H1 (cell line): Measurements from ENCODE around the gene DIO3. TPM values are rescaled to one million over a fixed set of nuclear protein-coding genes. Genes with fewer than 3 reads are reported as not detected.
A peak's percentile ranks its signal among the peaks of the same experiment; 100 is the strongest.

ENCODE experiments used
- CTCF ChIA-PET: fragments of 300-600 bp; sonication (Branson Sonifier 250); formaldehyde crosslinking; loops from one replicate; lab custom pipeline; 2021; ENCODE audit not compliant: partially characterized antibody; lab: Charles Lee
- POLR2A ChIA-PET: fragments of 300-600 bp; sonication (Branson Sonifier 250); formaldehyde crosslinking; loops from one replicate; lab custom pipeline; 2021; ENCODE audit warnings: inconsistent platforms; ENCODE audit not compliant: partially characterized antibody; lab: Charles Lee
- DNase-seq, 2 experiments: peaks; one replicate each; pipeline versions ENCODE4 v3.0.0 to v3.0.0-alpha.2; 2010 to 2022; ENCODE audit warnings: low spot score in 2 of 2, low read depth in 1 of 2, mixed read lengths in 1 of 2
- FAIRE-seq: peaks from 2 replicates; lab custom pipeline; 2011; peaks lifted over from hg19 to GRCh38; lab: Jason Lieb, UNC
- H2AFZ ChIP-seq: 2 replicates; pipeline ENCODE4 v1.8.1; 2012; ENCODE audit warnings: low read length, inconsistent platforms
- H2AK5ac ChIP-seq: 2 replicates; pipeline ENCODE4 v1.6.1; 2013; ENCODE audit warnings: low read depth, low read length
- H2BK120ac ChIP-seq: replicated peaks from 2 replicates; pipeline ENCODE3; 2013; ENCODE audit warnings: low read depth, low read length, inconsistent platforms
- H2BK12ac ChIP-seq: 2 replicates; pipeline ENCODE4 v1.6.1; 2013; ENCODE audit warnings: low read depth, low read length
- H2BK15ac ChIP-seq: 2 replicates; pipeline ENCODE4 v1.6.1; 2013; ENCODE audit warnings: low read length
- H2BK20ac ChIP-seq: 2 replicates; pipeline ENCODE4 v1.6.1; 2013; ENCODE audit warnings: low read length
- H2BK5ac ChIP-seq: 2 replicates; pipeline ENCODE4 v1.6.1; 2013; ENCODE audit warnings: low read depth, low read length
- H3K14ac ChIP-seq: 2 replicates; pipeline ENCODE4 v1.6.1; 2013; ENCODE audit warnings: inconsistent platforms; ENCODE audit not compliant: insufficient read length
- H3K18ac ChIP-seq: 2 replicates; pipeline ENCODE4 v1.6.1; 2013; ENCODE audit warnings: low read length; ENCODE audit errors: extremely low read depth
- H3K23ac ChIP-seq: 2 replicates; pipeline ENCODE4 v1.6.1; 2013; ENCODE audit warnings: inconsistent platforms; ENCODE audit not compliant: insufficient read length
- H3K23me2 ChIP-seq: 2 replicates; pipeline ENCODE4 v1.6.1; 2013; ENCODE audit warnings: low read depth, low read length
- H3K27ac ChIP-seq: 2 replicates; pipeline ENCODE4 v1.6.1; 2011; ENCODE audit warnings: low read depth, low read length, inconsistent platforms
- H3K27me3 ChIP-seq, 4 experiments: replicated peaks in 1 of 4; 1 replicate in 1 of 4; 2 replicates in 3 of 4; pipeline versions ENCODE4 v1.6.1 to v1.8.1; 2011 to 2013; ENCODE audit warnings: low read length in 3 of 4, mild to moderate bottlenecking in 3 of 4, inconsistent platforms in 2 of 4, mixed read lengths in 2 of 4, moderate library complexity in 1 of 4; ENCODE audit not compliant: control insufficient read depth in 3 of 4, insufficient read depth in 3 of 4; ENCODE audit errors: extremely low read depth in 1 of 4
- H3K36me3 ChIP-seq, 4 experiments: 2 replicates each; pipeline versions ENCODE4 v1.6.1 to v1.8.1; 2011 to 2013; ENCODE audit warnings: mild to moderate bottlenecking in 4 of 4, low read length in 3 of 4, moderate library complexity in 2 of 4, control low read depth in 1 of 4, inconsistent platforms in 1 of 4; ENCODE audit not compliant: insufficient read depth in 4 of 4, control insufficient read depth in 2 of 4
- H3K4ac ChIP-seq: replicated peaks from 2 replicates; pipeline ENCODE3; 2013; ENCODE audit warnings: low read length, low read depth, mixed read lengths, inconsistent platforms; ENCODE audit not compliant: insufficient read length
- H3K4me1 ChIP-seq, 4 experiments: replicated peaks in 1 of 4; 1 replicate in 1 of 4; 2 replicates in 3 of 4; pipeline versions ENCODE4 v1.6.1 to v1.8.1; 2011 to 2013; ENCODE audit warnings: low read length in 3 of 4, inconsistent platforms in 2 of 4, mixed read lengths in 1 of 4; ENCODE audit not compliant: insufficient read depth in 4 of 4, control insufficient read depth in 3 of 4
- H3K4me2 ChIP-seq, 2 experiments: 2 replicates each; pipeline versions ENCODE4 v1.6.1 to v1.8.1; 2011 to 2013; ENCODE audit warnings: low read depth in 2 of 2, low read length in 2 of 2, control low read depth in 1 of 2, inconsistent platforms in 1 of 2, mild to moderate bottlenecking in 1 of 2; ENCODE audit not compliant: insufficient read depth in 1 of 2
- H3K4me3 ChIP-seq, 4 experiments: fragments of 200-600, 300-600 bp in 1 of 4; sonication (generic), shearing (Covaris generic), sonication (Bioruptor Twin) in 1 of 4; 2 replicates each; pipeline versions ENCODE4 v1.5.1 to v1.8.1; 2011 to 2016; ENCODE audit warnings: low read length in 4 of 4, low read depth in 3 of 4, control low read depth in 2 of 4, inconsistent platforms in 2 of 4, mild to moderate bottlenecking in 2 of 4, mixed read lengths in 1 of 4, moderate library complexity in 1 of 4; ENCODE audit not compliant: insufficient read depth in 2 of 4; ENCODE audit errors: extremely low read depth in 1 of 4
- H3K56ac ChIP-seq: replicated peaks from 2 replicates; pipeline ENCODE3; 2013; ENCODE audit warnings: low read depth, mild to moderate bottlenecking, mixed read lengths, low read length, inconsistent platforms; ENCODE audit not compliant: insufficient read length
- H3K79me1 ChIP-seq: 2 replicates; pipeline ENCODE4 v1.6.1; 2013; ENCODE audit warnings: low read depth, low read length, control low read depth
- H3K79me2 ChIP-seq, 2 experiments: 2 replicates each; pipeline versions ENCODE4 v1.6.1 to v1.8.1; 2012 to 2013; ENCODE audit warnings: low read length in 2 of 2, mild to moderate bottlenecking in 2 of 2, inconsistent platforms in 1 of 2; ENCODE audit not compliant: insufficient read depth in 2 of 2, control insufficient read depth in 1 of 2
- H3K9ac ChIP-seq, 4 experiments: replicated peaks in 1 of 4; 1 replicate in 1 of 4; 2 replicates in 3 of 4; pipeline versions ENCODE4 v1.6.1 to v1.8.1; 2011 to 2013; ENCODE audit warnings: low read depth in 3 of 4, low read length in 3 of 4, control low read depth in 2 of 4, mild to moderate bottlenecking in 2 of 4, moderate library complexity in 2 of 4, inconsistent platforms in 1 of 4; ENCODE audit errors: extremely low read depth in 1 of 4
- H3K9me3 ChIP-seq, 2 experiments: 2 replicates each; pipeline versions ENCODE4 v1.6.1 to v1.8.1; 2012 to 2013; ENCODE audit warnings: mild to moderate bottlenecking in 2 of 2, moderate library complexity in 2 of 2, control low read depth in 1 of 2, inconsistent platforms in 1 of 2, low read depth in 1 of 2, low read length in 1 of 2, mixed read lengths in 1 of 2; ENCODE audit not compliant: insufficient read depth in 2 of 2
- H4K20me1 ChIP-seq, 2 experiments: replicated peaks in 1 of 2; 2 replicates each; pipeline versions ENCODE3 to v1.8.1; 2011 to 2013; ENCODE audit warnings: inconsistent platforms in 2 of 2, low read length in 2 of 2, mild to moderate bottlenecking in 1 of 2; ENCODE audit not compliant: insufficient read depth in 2 of 2, control insufficient read depth in 1 of 2
- H4K5ac ChIP-seq: 2 replicates; pipeline ENCODE4 v1.6.1; 2013; ENCODE audit warnings: low read length, low read depth, mixed read lengths, inconsistent platforms; ENCODE audit not compliant: insufficient read length
- H4K8ac ChIP-seq: 2 replicates; pipeline ENCODE4 v1.8.0; 2013; ENCODE audit warnings: mild to moderate bottlenecking, moderate library complexity, low read length, inconsistent platforms; ENCODE audit not compliant: insufficient read depth; ENCODE audit errors: extremely low read depth
- H4K91ac ChIP-seq: replicated peaks from 2 replicates; pipeline ENCODE3; 2013; ENCODE audit warnings: low read length, mixed read lengths, inconsistent platforms; ENCODE audit not compliant: insufficient read length
- BCL11A ChIP-seq, 2 experiments: IDR thresholded peaks; one replicate each; pipeline ENCODE4 v1.6.1; 2011; ENCODE audit warnings: low read depth in 2 of 2, low read length in 2 of 2, mild to moderate bottlenecking in 2 of 2
- GABPA ChIP-seq: IDR thresholded peaks from 2 replicates; pipeline ENCODE4 v1.6.1; 2011; ENCODE audit warnings: mild to moderate bottlenecking, low read length, moderate library complexity, borderline replicate concordance; ENCODE audit not compliant: insufficient read depth
- WGBS, 2 experiments: shearing (Covaris generic) in 1 of 2; methylation state at CpG; one replicate each; pipeline versions ENCODE4 v1.1.6 to v1.1.7; 2013 to 2015; ENCODE audit warnings: low lambda C conversion rate in 2 of 2, mixed read lengths in 2 of 2, inconsistent platforms in 1 of 2, low coverage in 1 of 2, missing lambda C conversion rate in 1 of 2; ENCODE audit not compliant: insufficient replicate concordance in 2 of 2, insufficient coverage in 1 of 2, insufficient read length in 1 of 2; ENCODE audit errors: extremely low coverage in 1 of 2, missing lambda C conversion rate in 1 of 2; 5-methylcytosine and 5-hydroxymethylcytosine counted together
- polyA plus RNA-seq, 7 experiments: library from polyadenylated mRNA; depleted of rRNA in 3 of 7; stranded (reverse) in 5 of 7; unstranded in 2 of 7; fragments of >200 nt in 5 of 7; fragments of 200-250 nt in 2 of 7; gene quantifications; 1 replicate in 5 of 7; 2 replicates in 1 of 7; 4 replicates in 1 of 7; pipeline versions ENCODE4 v1.2.1 to v1.2.3, GENCODE V29; 2011 to 2013; ENCODE audit warnings: missing spikeins in 2 of 7, mixed read lengths in 2 of 7
- total RNA-seq: library from RNA; stranded (reverse); fragmentation: NEBNext Ultra II Directional; extraction: Animal tissue kit (Norgen Biotek cat#: 25700); gene quantifications from 2 replicates; pipeline ENCODE4 v1.2.1, GENCODE V29; 2021

The DIO3 gene
- total and polyA plus RNA-seq, 2 of the 8 experiments (the other 6 are each of a cell fraction or from before 2014, with no cell fraction given): 0.17 to 0.19 TPM

- no peak overlapping the region for H3K27ac ChIP-seq
- peaks cover 9 to 14% of the 10 kb centered on the region in 2 experiments; a peak in 3 of 4 replicates for H3K9me3 ChIP-seq
- peak overlapping the region; percentile 73 to 83; a peak in 3 of 4 replicates for H3K4me2 ChIP-seq
- no peaks in the 10 kb centered on the region for H3K79me1 ChIP-seq
- no peak overlapping the region for H3K9ac ChIP-seq
- H2BK120ac ChIP-seq: no peak overlapping the region
- H3K14ac ChIP-seq: no peak overlapping the region
- no peak overlapping the region for H2BK12ac ChIP-seq
- no peak overlapping the region for H2BK15ac ChIP-seq
- H3K36me3 ChIP-seq: peaks cover 0 to 14% (median 0%) of the 10 kb centered on the region in 4 experiments; a peak in 1 of 8 replicates
- H2BK20ac ChIP-seq: no peak overlapping the region
- no peak overlapping the region for H4K5ac ChIP-seq
- TF ChIP-seq GABPA: 0 out of 2 replicates have a peak, but pooled peaks have one; percentile 4
- no peak for TF ChIP-seq BCL11A (IDR thresholded peaks at IDR 0.05; ENCODE audit: low read depth in 2 of 2, low read length in 2 of 2)
- WGBS, 2 experiments: 0% methylated on average over 15 of the region's 106 CpGs; no CpG with 5 or more reads in 1 of the 2 experiments
- H4K8ac ChIP-seq: no peak overlapping the region
- no peak overlapping the region for H3K23ac ChIP-seq
- peaks cover 12 to 16% of the 10 kb centered on the region in 2 experiments for H4K20me1 ChIP-seq
- H3K4ac ChIP-seq: no peak overlapping the region
- H3K18ac ChIP-seq: no peak overlapping the region
- ChIA-PET POLR2A (interaction anchor here (1.7 kb wide), 1 partner anchor 16 kb away, joined by 3 read pairs; no protein-coding TSS in a partner anchor), CTCF (interaction anchor here (0.9 to 2.0 kb wide), 4 partner anchors 14 to 80 kb away, joined by 3 to 5 read pairs (median 4); no protein-coding TSS in a partner anchor)
- no peak overlapping the region for H2BK5ac ChIP-seq
- DNase-seq: no peak
- no peak overlapping the region for H3K56ac ChIP-seq
- H2AK5ac ChIP-seq: no peak overlapping the region
- peaks cover 75 to 87% (median 84%) of the 10 kb centered on the region in 4 experiments for H3K27me3 ChIP-seq
- H3K23me2 ChIP-seq: peaks cover 23% of the 10 kb centered on the region; the same call in 1 of the 2 replicates
- peak overlapping the region in 1 of 4 experiments; percentile 10; a peak in 2 of 8 replicates for H3K4me3 ChIP-seq
- H2AFZ ChIP-seq: no peak overlapping the region
- H4K91ac ChIP-seq: no peak overlapping the region
- H3K79me2 ChIP-seq: no peaks in the 10 kb centered on the region
- no peak for FAIRE-seq
- peaks cover 0 to 16% (median 9%) of the 10 kb centered on the region in 4 experiments; a peak in 6 of 7 replicates for H3K4me1 ChIP-seq
Observed at GRCh38 chr14:101560534-101561113, 671 bp upstream of the DIO3 start.
